VCaP (cell line): ENCODE results near the gene ZNF830.
A peak's percentile ranks its signal among the peaks of the same experiment; 100 is the strongest.

Experiments used
- H3K27ac ChIP-seq: fragments of 450-650 bp; 2 replicates; pipeline ENCODE4 v1.5.1; 2017
- TF ChIP-seq, protein P1 (sequence below): fragments of 450-650 bp; conservative IDR thresholded peaks from 2 replicates; pipeline ENCODE4 v1.5.1; 2017; ENCODE audit warnings: mild to moderate bottlenecking, moderate library complexity

ZNF830 gene

GRCh38 chr17:34993031-34993430, 31.7 kb downstream of the ZNF830 start:
- TF ChIP-seq, protein P1, sequence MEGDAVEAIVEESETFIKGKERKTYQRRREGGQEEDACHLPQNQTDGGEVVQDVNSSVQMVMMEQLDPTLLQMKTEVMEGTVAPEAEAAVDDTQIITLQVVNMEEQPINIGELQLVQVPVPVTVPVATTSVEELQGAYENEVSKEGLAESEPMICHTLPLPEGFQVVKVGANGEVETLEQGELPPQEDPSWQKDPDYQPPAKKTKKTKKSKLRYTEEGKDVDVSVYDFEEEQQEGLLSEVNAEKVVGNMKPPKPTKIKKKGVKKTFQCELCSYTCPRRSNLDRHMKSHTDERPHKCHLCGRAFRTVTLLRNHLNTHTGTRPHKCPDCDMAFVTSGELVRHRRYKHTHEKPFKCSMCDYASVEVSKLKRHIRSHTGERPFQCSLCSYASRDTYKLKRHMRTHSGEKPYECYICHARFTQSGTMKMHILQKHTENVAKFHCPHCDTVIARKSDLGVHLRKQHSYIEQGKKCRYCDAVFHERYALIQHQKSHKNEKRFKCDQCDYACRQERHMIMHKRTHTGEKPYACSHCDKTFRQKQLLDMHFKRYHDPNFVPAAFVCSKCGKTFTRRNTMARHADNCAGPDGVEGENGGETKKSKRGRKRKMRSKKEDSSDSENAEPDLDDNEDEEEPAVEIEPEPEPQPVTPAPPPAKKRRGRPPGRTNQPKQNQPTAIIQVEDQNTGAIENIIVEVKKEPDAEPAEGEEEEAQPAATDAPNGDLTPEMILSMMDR, result no peak
- peak overlapping the region; percentile 99; the same call in 1 of the 2 replicates for H3K27ac ChIP-seq

DNA sequence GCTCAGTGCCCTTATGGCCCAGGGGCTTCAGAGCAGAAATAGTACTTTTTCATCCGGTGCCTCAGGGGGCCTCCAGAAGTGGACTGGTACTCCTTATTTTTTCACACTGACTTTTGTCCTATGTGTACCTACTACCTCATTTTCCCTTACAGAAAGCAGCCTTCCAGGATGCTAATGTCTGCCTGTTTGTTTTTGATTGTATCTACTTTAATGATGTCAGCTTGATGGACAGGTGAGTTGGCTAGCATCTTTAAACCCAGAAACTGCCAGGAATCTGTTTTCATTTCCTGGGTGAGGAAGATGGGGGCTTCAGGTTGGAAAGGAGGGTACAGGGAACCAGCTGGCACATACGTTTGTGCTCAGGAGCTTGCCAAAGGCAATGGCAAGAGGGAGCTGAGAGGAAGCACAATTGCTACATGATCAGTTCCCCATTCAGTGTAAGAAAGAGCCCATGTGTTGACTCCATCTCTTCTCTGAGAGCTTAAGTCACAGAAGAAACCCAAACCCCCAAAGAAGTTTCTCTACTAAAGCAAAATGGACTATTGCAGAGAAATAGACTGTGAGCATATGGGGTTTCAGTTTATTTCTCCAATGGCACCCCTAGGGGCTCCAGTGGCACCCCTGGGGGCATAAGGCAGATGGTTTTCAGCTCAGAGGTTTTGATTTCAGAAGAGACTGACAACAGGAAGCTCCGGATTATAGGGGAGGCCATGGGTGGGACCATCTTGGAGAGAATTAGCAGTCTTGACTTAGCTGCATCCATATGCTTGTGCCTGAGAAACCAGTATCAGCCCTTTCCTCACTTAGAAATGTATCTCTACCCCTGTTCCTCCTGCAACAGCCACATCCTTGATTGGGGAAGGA, 35.3 kb downstream of the ZNF830 start:
- TF ChIP-seq, protein P1, result no peak
- H3K27ac ChIP-seq, result peak overlapping the region; percentile 99

DNA sequence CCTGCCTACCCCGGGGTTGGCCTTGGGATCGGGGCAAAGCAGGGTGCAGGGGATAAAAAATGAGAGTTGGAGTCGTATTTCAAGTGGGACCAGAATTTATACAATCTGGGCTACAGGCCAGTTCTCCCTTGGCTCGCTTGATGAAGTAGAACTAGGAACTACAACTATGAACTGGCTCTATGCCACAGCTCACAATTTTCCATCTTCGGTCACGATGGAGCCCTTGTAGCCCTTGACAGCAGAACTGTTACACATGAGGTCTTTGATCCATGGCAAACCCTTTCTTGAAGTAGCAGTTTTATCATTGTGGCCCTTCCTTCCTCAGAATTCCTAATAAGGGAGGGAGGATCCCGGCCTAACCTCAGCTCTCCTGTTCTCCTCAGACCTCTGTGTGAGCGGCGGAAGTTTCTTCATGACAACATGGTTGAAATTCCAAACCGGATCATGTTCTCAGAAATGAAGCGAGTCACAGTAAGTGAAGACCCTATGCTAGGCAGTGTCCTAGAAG, 36.1 kb downstream of the ZNF830 start:
- H3K27ac ChIP-seq, result peak overlapping the region; percentile 99
- TF ChIP-seq, protein P1, result no peak

DNA sequence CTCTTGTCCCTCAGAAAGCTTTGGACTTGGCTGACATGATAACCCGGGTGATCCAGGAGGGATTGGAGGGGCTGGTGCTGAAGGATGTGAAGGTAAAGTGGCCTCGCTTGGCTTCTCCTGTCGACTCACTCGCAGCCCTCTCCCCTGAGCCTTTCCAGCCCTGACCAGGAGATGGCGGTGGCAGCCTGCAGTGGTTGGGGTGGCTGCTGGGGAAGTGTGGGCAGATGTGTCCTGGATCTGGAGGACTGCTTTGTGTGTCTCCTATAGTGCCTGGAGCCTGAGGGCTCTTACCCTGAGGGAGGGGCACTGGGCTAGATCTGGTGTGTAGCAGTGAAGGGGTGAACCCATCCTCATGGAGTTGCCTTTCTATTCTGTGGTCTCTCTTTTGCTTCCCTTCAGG, 36.9 kb downstream of the ZNF830 start:
- TF ChIP-seq, protein P1, result peak; percentile 86
- H3K27ac ChIP-seq, result peak overlapping the region; percentile 99

GRCh38 chr17:34999456-34999855, 38.1 kb downstream of the ZNF830 start:
- H3K27ac ChIP-seq, result peak overlapping the region; percentile 99; the same call in 1 of the 2 replicates
- TF ChIP-seq, protein P1, result no peak

DNA sequence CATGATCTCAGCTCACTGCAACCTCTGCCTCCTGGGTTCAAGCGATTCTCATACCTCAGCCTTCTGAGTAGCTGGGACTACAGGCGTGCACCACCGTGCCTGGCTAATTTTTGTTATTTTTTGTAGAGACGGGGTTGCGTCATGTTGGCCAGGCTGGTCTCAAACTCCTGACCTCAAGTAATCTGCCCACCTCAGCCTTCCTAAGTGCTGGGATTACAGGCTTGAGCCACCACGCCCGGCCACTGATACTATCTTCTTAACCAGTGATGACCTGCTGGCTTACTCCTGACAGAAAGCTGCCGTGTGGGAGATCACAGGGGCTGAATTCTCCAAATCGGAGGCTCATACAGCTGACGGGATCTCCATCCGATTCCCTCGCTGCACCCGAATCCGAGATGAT, 39.6 kb downstream of the ZNF830 start:
- peak overlapping the region; percentile 41; the same call in 1 of the 2 replicates for H3K27ac ChIP-seq

DNA sequence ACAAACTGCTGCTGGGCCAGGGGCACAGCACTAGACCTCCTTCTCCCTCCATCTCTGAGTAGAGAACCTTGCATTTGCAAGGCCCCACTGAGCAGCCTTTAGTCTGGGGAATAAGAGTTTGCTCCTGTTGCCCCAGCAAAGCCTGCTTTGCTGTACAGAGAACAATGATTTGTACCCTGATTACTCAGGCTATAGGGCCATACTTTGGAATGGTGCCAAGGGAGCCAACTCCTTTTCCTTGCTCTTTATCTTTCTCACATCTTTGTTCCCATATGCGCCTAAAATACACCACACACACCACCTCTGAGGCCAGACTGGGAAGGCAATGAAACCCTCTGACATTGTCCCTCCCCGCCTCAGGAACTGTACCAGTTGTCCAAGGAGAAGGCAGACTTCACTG, 40.2 kb downstream of the ZNF830 start:
- TF ChIP-seq, protein P1, result no peak
- peak overlapping the region; percentile 41 for H3K27ac ChIP-seq
